Stomach (tissue), 9 donors: ENCODE measurements around the gene ZNF444. TPM values are rescaled to one million over a fixed set of nuclear protein-coding genes. Genes with fewer than 3 reads are reported as not detected.
A peak's percentile ranks its signal among the peaks of the same experiment; 100 is the strongest.

Experiments used
- DNase-seq, 2 donors: peaks; one replicate each; pipeline versions ENCODE4 v3.0.0 to v3.0.0-alpha.2; 2013 to 2019
- H3K27ac ChIP-seq, 5 donors: fragments of 200-600 bp in 4 of 5; sonication (generic) in 4 of 5; one replicate each; pipeline ENCODE4 v1.5.1; 2013 to 2019; ENCODE audit warnings: mild to moderate bottlenecking in 1 of 5, moderate library complexity in 1 of 5
- H3K27me3 ChIP-seq, 3 donors: fragments of 200-600 bp; sonication (generic); one replicate each; pipeline ENCODE4 v1.5.1; 2017 to 2019; ENCODE audit warnings: mixed run types in 1 of 3
- H3K36me3 ChIP-seq, 4 donors: fragments of 200-600 bp; sonication (generic); 1 replicate in 3 of 4; 2 replicates in 1 of 4; pipeline ENCODE4 v1.5.1; 2016 to 2019
- H3K4me1 ChIP-seq, 4 donors: fragments of 200-600 bp; sonication (generic); one replicate each; pipeline ENCODE4 v1.5.1; 2016 to 2019
- H3K4me3 ChIP-seq, 4 donors: fragments of 200-600 bp; sonication (generic) in 3 of 4; one replicate each; pipeline ENCODE4 v1.5.1; 2016 to 2019; ENCODE audit warnings: mild to moderate bottlenecking in 1 of 4
- H3K9me3 ChIP-seq, 4 donors: fragments of 200-600 bp; sonication (generic); one replicate each; pipeline ENCODE4 v1.5.1; 2016 to 2019
- CTCF ChIP-seq, 7 experiments: fragments of 450-650 bp in 4 of 7; fragments of 200-600 bp in 3 of 7; sonication (generic) in 3 of 7; IDR thresholded peaks; one replicate each; pipeline ENCODE4 v1.5.1; 2016 to 2019; ENCODE audit warnings: antibody characterized with exemption in 7 of 7, control low read depth in 2 of 7, mild to moderate bottlenecking in 1 of 7
- EP300 ChIP-seq: sonication (generic); formaldehyde crosslinking; IDR thresholded peaks from one replicate; pipeline ENCODE4 v1.6.1; 2017; ENCODE audit warnings: antibody characterized with exemption
- POLR2A ChIP-seq, 4 donors: fragments of 450-650 bp; IDR thresholded peaks; one replicate each; pipeline ENCODE4 v1.6.1; 2016; ENCODE audit warnings: antibody characterized with exemption in 4 of 4, control low read depth in 2 of 4, mild to moderate bottlenecking in 1 of 4, moderate library complexity in 1 of 4
- POLR2AphosphoS5 ChIP-seq, 3 donors: sonication (generic); formaldehyde crosslinking; IDR thresholded peaks; one replicate each; pipeline ENCODE4 v1.6.1; 2016; ENCODE audit warnings: antibody characterized with exemption in 3 of 3
- WGBS, 5 donors: extraction: QIAGEN DNeasy Blood & Tissue Kit in 3 of 5; methylation state at CpG; one replicate each; pipeline versions ENCODE4 v1.1.5 to v1.1.7; 2013 to 2018; 5-methylcytosine and 5-hydroxymethylcytosine counted together
- intact Hi-C: fragments of 100-400 bp; cut with DNase I; formaldehyde crosslinking; loops from one replicate; pipeline ENCODE4 v1.15.1; 2023; ENCODE audit warnings: low total_unique reads
- polyA plus RNA-seq, 3 donors: library from polyadenylated mRNA; stranded (reverse); fragments of 200-250 nt; gene quantifications; one replicate each; pipeline ENCODE4 v1.2.3, GENCODE V29; 2013
- total RNA-seq, 5 donors: library from RNA; depleted of rRNA; stranded (reverse); fragments of >200 nt; gene quantifications; one replicate each; pipeline versions ENCODE4 v1.1.0 to v1.2.3, GENCODE V29; 2014 to 2016
- donor health status: healthy with polysubstance abuse.
- donor health status: Bipolar disorder and iron deficiency.
- donor health status: healthy.

ZNF444 gene
- total and polyA plus RNA-seq, 8 donors = 13.4 to 77.0 (median 48.7) TPM

- TF ChIP-seq POLR2A (IDR thresholded peaks at IDR 0.05) = no peak
- TF ChIP-seq EP300 = no peak
- no peak for TF ChIP-seq POLR2AphosphoS5 (IDR thresholded peaks at IDR 0.05)
- TF ChIP-seq CTCF (IDR thresholded peaks at IDR 0.05) = no peak
- Histone ChIP-seq H3K27ac (no peak overlapping the region), H3K9me3 (no peaks in the 10 kb centered on the region), H3K4me1 (no peaks in the 10 kb centered on the region), H3K27me3 (no peaks in the 10 kb centered on the region), H3K36me3 (peaks cover 22 to 44% (median 44%) of the 10 kb centered on the region in 4 donors), H3K4me3 (no peak overlapping the region)
- no peak for DNase-seq
- intact Hi-C loops = loop anchor here (5.0 kb wide), 1 partner anchor 65 kb away; no protein-coding TSS in a partner anchor
- WGBS, 5 donors = 59 to 78% (median 67%) methylated on average over 9 of the region's 9 CpGs
Observed at GRCh38 chr19:56162258-56162657, 21.2 kb downstream of the ZNF444 start.

- H3K36me3 ChIP-seq = peaks cover 22 to 36% (median 35%) of the 10 kb centered on the region in 4 donors
- no peak overlapping the region for H3K4me3 ChIP-seq
- 83 to 95% (median 88%) methylated on average over 13 of the region's 13 CpGs for WGBS, 5 donors
- no peaks in the 10 kb centered on the region for H3K9me3 ChIP-seq
- H3K27ac ChIP-seq = no peak overlapping the region
- H3K27me3 ChIP-seq = no peaks in the 10 kb centered on the region
- intact Hi-C loops = loop anchor here (5.0 kb wide), 1 partner anchor 66 kb away; no protein-coding TSS in a partner anchor
- DNase-seq = no peak
- H3K4me1 ChIP-seq = no peaks in the 10 kb centered on the region
- no peak for TF ChIP-seq EP300
- no peak for TF ChIP-seq POLR2AphosphoS5 (IDR thresholded peaks at IDR 0.05)
- TF ChIP-seq CTCF (IDR thresholded peaks at IDR 0.05) = no peak
- no peak for TF ChIP-seq POLR2A (IDR thresholded peaks at IDR 0.05)
Observed at GRCh38 chr19:56163097-56163496, 22.0 kb downstream of the ZNF444 start.

GRCh38 chr19:56167064-56167578 is 26.0 kb downstream of the ZNF444 start:
- Histone ChIP-seq H3K27ac (no peak overlapping the region), H3K4me3 (no peak overlapping the region), H3K36me3 (no peaks in the 10 kb centered on the region), H3K9me3 (no peaks in the 10 kb centered on the region), H3K27me3 (no peaks in the 10 kb centered on the region), H3K4me1 (peaks cover 0 to 7% (median 3%) of the 10 kb centered on the region in 4 donors)
- WGBS, 5 donors = 35 to 55% (median 45%) methylated on average over 7 of the region's 7 CpGs
- peak in 1 of 2 donors; percentile 49 for DNase-seq
- TF ChIP-seq CTCF (IDR thresholded peaks at IDR 0.05) = no peak
- no peak for TF ChIP-seq POLR2A (IDR thresholded peaks at IDR 0.05)
- TF ChIP-seq POLR2AphosphoS5 (IDR thresholded peaks at IDR 0.05) = no peak
- no peak for TF ChIP-seq EP300
- intact Hi-C loops = no loop called here

- H3K36me3 ChIP-seq = no peaks in the 10 kb centered on the region
- DNase-seq = no peak
- no peaks in the 10 kb centered on the region for H3K9me3 ChIP-seq
- no peak overlapping the region for H3K4me3 ChIP-seq
- WGBS, 5 donors = 63 to 82% (median 68%) methylated on average over 14 of the region's 14 CpGs
- TF ChIP-seq POLR2AphosphoS5 (IDR thresholded peaks at IDR 0.05) (no peak), CTCF (IDR thresholded peaks at IDR 0.05) (no peak), POLR2A (IDR thresholded peaks at IDR 0.05) (no peak), EP300 (no peak)
- H3K27me3 ChIP-seq = peaks cover 3 to 24% (median 4%) of the 10 kb centered on the region in 3 donors
- intact Hi-C loops = loop anchor here (5.0 kb wide), 1 partner anchor 93 kb away; no protein-coding TSS in a partner anchor
- H3K4me1 ChIP-seq = peaks cover 0 to 7% (median 3%) of the 10 kb centered on the region in 4 donors
- H3K27ac ChIP-seq = no peak overlapping the region
Observed at GRCh38 chr19:56170261-56170660, 29.2 kb downstream of the ZNF444 start.
